ENCODE results near the gene SLC25A46.
"Not testable (repeated sequence)": the region's sequence is repeated elsewhere in the genome, so short reads cannot be mapped to it uniquely, and the experiment has no call there.

The SLC25A46 gene

DNA sequence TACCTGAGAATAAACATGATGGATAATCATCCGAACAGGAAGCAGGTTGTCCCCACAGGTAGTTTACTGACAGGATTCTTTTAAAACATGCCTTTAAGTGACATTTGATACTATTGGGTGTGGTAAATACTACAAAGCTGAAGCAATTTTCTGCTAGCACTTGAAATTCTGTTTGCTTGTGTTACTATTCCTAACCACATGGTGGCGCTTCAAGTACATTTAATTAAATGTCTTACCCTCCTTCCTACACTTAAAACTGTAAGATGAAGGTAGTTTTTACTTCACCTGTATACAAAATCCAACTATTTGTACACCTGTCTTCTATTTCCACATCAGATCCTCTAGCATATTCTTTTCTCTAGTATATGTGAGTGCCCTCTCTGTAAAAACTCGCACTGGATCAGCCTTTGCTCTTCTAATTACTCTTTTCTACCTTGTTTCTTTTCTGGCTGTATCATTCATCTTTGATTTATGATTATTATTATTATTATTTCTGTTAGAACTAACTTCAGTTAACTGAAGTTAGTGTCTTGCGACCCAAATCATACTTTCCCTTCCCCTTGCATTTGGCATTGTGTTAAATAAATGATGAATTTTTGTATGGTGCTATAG is 18.4 kb downstream of the SLC25A46 start:
- no peak for DNase-seq (ENCODE audit: low read depth, low spot score)

DNA sequence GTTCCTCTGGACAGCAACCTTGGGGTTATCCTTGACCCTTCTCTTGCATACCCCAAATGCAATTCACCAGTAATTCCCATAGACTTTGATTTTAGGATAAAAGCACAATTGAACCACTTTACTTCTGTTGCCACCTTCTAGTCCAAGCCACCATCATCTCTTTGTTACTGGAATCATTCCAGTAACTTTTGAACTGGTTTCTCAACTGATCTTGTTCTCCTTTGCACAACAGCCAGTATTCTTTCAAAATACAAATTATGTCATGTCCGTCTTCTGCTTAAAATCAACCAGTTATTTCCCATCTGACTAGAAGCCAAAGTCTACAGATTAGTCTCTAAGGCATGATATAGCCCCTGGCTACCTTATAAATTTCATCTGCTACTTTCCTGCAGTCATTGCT is 21.4 kb downstream of the SLC25A46 start:
- no peak for DNase-seq (ENCODE audit: low read depth, low spot score)

DNA sequence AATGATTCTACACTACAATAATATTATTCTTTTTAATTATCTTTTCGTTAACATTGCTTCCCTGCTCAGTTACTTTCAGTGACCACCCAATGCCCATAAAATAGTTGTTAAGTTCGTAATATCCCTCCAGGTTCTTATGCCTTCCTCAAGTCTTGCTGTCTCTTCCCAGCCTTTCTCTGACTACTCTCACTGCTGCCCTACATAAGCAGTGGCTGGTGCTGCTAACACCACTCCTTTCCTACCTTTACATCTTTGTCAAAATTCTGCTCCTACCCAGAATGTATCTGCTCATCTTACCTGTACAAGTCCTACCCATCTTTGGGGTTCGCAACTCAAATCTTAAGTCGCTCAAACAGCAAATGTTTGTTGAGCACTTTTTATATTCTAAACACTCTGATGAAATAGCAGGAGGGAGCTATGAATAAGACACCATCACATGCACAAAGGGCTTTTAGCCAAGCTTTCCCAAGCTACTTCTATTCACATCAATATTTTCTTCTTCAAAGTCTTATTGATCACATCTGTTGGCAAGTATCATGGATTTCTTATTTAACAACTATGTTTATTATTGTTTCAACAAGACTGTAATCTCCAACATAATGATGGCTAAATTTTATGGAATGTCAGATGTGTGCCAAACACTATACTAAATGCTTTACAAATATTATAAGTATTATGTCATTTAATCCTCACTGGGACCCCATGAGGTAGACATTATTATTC is 29.5 kb downstream of the SLC25A46 start:
- no peak for DNase-seq (ENCODE audit: low read depth, low spot score)

DNA sequence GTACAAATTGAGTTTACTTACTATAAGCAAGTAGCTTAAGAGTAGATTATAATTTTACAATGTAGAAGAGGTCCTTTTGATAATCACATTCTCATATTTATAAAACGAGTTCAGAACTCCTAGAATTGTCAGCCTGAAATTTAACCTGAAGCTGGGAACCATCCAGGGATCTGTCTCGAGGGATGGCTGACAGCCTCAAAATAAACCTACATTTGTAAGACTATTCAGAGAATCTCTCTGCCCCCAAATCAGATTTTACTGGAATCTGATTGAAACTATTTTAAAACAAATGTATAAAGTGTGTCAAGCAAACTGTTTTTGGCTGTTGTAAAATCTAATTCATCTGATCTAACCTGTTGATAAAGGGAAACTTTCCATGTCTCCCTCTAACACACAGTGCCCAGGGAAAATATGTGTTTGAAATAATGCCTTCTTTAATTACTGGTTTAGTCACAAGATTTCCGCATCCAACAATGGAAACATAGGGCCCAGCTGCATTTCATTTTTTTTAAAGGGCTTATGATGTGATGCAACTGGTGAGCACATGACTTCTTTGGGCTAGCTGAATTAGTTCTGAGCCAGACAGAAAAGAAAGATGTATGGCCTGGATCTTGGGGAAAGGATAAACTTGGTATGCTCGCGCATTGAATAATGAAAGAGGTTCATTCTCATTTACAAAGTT is 30.3 kb downstream of the SLC25A46 start:
- no peak for DNase-seq (ENCODE audit: low read depth, low spot score)

- DNase-seq (ENCODE audit: low read depth, low spot score) = no peak
These were observed 31.5 kb downstream of the SLC25A46 start for GRCh38 chr5:110770286-110770685.

DNA sequence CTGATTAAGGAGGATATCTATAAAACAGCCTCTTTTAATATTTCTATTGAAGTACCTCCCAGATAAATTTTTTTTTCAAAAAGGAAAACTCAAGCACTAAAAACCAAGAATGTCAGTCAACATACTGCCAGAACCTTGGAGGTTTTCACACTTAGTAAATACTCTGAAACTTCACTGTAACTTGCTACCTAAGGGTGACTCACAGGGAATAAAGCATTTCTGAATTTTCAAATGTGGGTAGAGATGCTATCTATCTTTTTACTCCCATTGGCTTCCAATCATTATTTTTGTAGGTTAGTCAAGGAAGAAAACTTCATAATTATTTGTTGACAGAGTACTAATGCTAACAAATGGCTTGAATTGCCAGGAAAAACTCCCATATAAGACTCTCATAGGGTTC is 46.1 kb downstream of the SLC25A46 start:
- no peak for DNase-seq (ENCODE audit: low read depth, low spot score)

GRCh38 chr5:110785356-110785755 is 46.5 kb downstream of the SLC25A46 start:
- DNase-seq (ENCODE audit: low read depth, low spot score) = no peak

GRCh38 chr5:110788006-110788405 is 49.2 kb downstream of the SLC25A46 start:
- not testable (repeated sequence) for DNase-seq (ENCODE audit: low read depth, low spot score)

GRCh38 chr5:110790673-110791072 is 51.9 kb downstream of the SLC25A46 start:
- no peak for DNase-seq (ENCODE audit: low read depth, low spot score)

- no peak for DNase-seq (ENCODE audit: low read depth, low spot score)
These were observed 64.2 kb downstream of the SLC25A46 start for GRCh38 chr5:110802998-110803397.

DNA sequence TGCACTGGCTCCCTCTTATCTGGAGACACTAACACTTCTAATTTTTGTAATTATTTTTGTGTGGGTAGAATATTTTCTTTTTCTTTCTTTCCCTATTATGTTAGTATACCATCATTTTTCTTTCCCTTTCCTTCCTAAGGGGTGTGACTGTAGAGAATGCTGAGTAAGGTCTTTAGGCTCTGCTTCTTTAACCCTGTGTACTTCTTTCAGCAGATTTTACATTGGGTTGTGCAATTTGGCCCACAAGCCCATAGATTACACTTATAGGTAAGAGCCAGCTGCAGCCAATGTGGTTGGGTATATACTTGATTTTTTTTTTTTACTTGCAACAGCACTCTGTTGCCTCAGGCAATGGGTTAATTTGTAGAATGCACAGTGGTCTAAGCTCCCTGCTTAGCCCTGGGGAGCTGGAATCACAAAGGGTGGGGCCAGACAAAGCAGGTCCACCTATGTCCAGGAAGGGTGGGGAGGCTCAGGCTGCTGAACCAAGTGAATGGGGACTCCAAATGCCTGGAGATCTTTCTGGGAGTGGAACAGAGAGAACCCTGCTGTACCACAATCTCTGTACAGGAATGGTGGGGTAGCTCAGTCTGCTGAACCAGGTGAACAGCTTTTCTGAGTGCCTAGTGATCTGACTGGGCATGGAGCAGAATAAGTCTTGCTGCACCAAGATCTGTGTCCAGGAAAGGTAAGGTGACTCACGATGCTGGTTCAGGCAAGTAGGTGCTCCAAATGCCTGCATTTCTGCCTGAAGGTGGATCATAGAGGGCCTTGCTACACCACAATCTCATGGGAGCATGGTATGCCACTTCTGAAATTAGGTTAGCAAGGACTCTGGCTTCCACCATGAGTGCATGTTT is 64.9 kb downstream of the SLC25A46 start:
- no peak for DNase-seq (ENCODE audit: low read depth, low spot score)

DNA sequence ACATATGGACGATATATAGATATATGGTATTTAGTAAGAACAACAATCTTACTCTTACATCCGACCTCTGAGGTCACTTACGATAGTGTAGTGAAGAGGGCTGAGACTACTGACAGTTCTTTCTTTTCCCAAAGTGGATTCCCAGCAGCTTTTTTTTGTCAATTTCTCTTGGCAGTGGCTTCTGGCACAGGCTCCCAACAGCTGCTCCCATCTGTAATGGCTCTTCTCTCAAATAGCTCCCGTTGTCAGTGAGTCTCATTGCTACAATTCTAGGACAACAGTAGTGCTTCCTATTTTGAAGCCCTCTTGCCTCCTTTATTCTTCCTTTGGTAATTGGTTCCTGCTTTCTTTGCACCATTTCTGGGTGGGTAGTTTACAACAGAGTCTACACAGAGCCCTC is 68.4 kb downstream of the SLC25A46 start:
- no peak for DNase-seq (ENCODE audit: low read depth, low spot score)

DNA sequence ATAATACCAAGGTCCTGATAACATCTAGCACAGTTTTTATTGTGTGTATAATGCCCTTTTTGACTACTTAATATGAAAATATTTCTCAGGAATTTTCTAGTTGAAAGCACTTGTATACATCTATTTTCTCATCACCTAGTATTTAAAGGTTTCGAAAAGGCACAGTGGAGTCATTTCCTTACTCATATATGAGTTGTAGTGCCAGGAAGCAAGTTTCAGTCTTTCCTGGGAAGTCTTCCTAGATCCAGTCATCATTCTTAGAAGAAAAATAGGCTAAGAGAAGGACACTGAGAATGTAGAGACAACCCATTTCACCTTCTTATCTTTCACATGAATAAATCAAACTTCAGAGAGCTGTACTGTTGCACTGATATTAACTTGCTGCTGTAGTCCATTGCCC is 70.2 kb downstream of the SLC25A46 start:
- no peak for DNase-seq (ENCODE audit: low read depth, low spot score)
